Kidney tubule cell (primary cell): ENCODE data around the gene MIPOL1.
"Not testable (repeated sequence)": the region's sequence is repeated elsewhere in the genome, so short reads cannot be mapped to it uniquely, and the experiment has no call there.

Experiments used
- DNase-seq: peaks from one replicate; pipeline ENCODE4 v3.0.0-alpha.2; 2018; ENCODE audit warnings: low spot score

Gene MIPOL1

DNA sequence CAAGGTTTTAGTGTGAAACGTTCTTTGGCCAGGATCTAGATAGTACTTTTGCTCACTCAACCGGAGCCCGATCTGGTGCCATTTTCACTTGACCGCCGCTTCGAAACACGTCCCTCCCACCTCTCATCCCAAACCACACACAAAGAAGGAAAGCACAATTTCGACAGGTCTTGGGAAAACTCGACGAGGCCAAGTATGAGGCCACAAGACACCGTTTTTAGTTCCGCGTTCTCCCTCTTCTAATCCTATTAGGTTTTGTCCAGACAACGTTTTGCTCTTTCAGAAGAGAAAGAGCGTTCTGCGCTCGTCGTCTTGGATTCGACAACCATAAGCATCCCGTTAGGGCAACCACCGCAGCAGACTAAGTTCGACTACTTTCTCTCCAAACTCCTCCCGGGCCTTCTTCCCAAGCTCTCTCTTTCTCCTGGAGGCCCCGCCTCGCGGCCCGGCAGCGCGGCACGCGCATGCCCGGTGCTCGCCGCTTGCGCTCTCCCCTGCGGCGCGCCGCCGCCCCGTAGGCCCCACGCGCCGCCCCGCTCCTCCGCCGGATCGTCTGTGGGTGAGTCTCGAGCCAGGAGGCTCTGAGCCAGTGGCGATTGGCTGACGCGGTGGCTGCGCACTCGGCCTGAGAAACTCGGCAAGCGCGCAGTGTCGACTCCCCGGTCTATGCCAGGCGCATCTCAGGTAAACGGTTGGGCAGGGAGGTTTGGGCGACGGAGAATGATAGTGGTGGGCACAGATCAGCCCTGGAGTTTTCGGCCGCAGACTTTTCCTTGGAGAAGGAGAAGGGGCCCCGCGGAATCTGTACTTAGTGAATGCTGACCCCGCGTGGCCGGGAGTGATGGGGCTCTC lies at the start of gene MIPOL1:
MIPOL1 (plus strand) TSS at position 517 of the 852 bp plus-strand sequence. CDS start 49,952 bp downstream, outside the sequence.
- peak; percentile 94 for DNase-seq

DNA sequence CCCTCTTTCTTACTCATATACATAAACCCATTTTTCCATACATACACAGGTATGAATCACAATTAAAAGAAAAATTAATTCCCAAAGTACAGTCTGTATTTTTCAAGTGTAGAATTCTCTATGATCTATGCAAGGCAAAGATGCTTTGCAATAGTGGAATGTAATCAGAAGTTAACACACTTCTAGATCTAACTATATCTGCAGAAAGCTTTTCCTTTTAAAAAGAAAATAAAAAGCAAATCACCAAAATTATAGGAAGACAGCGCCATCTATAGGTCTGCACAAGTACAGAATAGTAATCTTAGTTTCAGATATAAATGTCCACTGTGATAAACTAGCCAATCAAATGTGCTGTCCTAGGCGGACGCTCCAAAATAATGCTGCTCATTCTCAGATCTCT lies 47.3 kb upstream of the MIPOL1 start:
- DNase-seq, result peak; percentile 69

GRCh38 chr14:37153005-37153404 lies 44.7 kb upstream of the MIPOL1 start:
- no peak for DNase-seq

GRCh38 chr14:37153483-37153882 lies 44.3 kb upstream of the MIPOL1 start:
- no peak for DNase-seq

- no peak for DNase-seq
Observed at GRCh38 chr14:37157987-37158386, 39.8 kb upstream of the MIPOL1 start.

- DNase-seq, result not testable (repeated sequence)
Observed at GRCh38 chr14:37162307-37162706, 35.4 kb upstream of the MIPOL1 start.

- no peak for DNase-seq
Observed at GRCh38 chr14:37165794-37166193, 31.9 kb upstream of the MIPOL1 start.

- no peak for DNase-seq
Observed at GRCh38 chr14:37167151-37168047, 30.3 kb upstream of the MIPOL1 start.

DNA sequence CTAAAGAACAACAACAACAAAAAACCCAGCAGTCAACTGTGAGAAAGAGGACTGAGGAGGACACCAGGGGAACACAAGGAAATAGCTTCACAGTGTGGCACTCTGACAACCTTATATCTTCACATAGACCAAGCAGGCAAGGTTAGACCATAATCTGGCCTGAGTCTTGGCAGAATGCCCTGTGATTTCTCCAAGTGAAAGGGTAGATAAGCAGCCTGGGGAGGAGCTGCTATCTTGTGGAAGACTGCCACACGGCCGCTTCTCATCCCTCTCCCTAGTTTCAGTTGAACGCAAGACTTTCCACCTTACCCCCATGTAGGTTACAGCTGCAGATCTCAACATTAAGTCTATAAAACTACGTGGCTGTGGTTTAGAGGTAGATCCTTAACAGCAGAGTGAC lies 29.0 kb upstream of the MIPOL1 start:
- no peak for DNase-seq

GRCh38 chr14:37170237-37170636 lies 27.5 kb upstream of the MIPOL1 start:
- no peak for DNase-seq

DNA sequence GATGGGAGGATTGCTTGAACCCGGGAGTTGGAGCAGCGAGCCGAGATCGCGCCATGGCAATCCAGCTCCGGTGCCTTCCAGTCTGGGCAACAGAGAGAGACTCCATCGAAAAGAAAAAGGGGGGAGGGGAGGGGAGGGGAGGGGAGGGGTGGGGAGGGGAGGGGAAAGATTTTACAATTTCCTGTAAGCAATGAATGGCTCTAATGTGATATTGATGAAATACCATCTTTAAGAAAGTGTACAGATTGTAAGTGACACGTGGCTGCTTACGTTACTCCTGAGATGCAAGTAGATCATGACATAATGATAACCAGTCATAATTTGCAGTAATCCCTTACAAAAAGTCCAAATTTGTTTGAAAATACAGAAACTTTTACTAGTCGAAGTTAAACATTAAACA lies 26.7 kb upstream of the MIPOL1 start:
- DNase-seq, result no peak

GRCh38 chr14:37171678-37172023 lies 26.1 kb upstream of the MIPOL1 start:
- DNase-seq, result no peak

DNA sequence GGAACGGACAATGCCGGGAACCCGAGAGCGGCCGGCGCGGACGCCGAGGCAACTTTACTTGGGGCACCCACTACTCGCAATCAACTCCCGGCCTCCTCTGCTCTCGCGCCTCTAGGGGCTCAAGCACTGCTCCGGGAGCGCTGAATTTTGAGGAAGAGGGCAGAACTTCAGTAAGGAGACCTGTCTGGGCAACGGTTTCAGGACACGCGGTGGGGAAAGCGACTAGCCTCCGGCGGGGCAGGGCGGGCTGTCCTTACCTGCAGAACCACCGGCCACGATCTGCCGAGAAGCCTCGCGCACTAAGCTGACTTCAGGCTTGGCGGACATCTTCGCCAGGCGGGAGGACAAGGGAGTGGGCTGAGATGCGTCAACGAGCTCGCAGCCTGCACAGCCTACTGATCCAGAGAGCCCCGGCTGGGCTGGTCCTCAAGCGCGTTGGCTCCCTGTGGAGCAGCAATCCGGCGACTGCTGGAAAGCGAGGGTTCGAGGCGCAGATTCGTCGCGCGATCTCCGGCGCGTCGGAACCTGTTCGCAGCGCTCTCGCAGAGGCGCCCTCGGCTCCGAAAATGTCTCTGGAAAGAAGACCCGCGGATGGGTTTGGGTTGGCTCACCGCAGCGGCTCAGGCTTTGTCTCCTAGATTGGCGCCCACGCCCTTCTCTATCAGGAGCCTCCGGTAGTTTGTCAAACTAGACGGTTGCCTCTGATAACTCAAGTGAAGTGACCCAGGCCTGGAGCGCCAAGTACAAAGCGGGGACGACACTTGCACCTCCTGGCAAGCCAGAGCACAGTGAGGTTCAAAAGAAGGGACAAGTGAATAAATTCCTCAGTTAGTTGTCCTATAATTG lies 25.5 kb upstream of the MIPOL1 start, which contains the start of gene SLC25A21:
SLC25A21 (minus strand) TSS at position 583 of the 846 bp plus-strand sequence.
- DNase-seq, result peak; percentile 88

DNA sequence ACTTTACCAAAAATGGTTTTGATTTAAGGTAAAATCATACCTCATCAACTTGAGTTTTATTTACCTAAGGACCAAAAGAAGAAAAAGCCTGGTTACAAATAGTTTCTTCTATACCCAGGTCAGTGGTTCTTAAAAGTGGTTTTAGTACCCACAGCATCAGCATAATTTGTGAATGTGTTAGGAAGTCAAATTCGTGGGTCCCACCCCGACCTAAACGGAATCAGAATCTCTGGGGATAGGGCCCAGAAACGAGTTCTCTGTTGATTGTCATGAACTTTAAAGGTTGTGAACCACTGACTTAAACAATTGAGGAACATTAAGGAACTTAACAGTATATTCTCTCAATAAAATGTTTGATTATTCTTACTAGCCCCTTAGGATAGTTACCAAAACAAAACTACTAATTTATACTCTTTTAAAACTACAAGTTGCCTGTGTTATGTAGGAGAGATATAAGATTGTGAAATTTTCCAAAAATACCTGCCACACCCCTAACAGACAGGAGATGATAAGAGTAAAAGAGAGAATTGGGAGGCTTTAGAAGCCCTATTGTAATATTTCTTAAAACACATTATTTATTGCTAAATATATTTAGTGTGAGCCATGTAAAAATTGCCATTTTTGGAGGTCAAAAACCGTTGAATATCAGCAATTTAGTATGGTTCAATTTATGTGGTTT lies 24.7 kb upstream of the MIPOL1 start:
- no peak for DNase-seq

- peak; percentile 15 for DNase-seq
Observed at GRCh38 chr14:37179896-37180502, 17.7 kb upstream of the MIPOL1 start.

DNA sequence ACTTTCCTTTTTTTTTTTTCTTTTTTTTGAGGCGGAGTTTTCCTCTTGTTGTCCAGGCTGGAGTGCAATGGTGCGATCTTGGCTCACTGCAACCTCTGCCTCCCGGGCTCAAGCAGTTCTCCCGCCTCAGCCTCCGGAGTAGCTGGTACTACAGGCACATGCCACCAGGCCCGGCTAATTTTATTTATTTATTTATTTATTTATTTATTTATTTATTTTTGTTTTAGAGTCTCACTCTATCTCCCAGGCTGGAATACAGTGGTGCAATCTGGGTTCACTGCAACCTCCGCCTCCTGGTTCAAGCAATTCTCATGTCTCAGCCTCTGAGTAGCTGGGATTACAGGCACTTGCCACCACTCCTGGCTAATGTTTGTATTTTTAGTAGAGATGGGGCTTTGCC lies 16.9 kb upstream of the MIPOL1 start:
- DNase-seq, result not testable (repeated sequence)

GRCh38 chr14:37181441-37181840 lies 16.3 kb upstream of the MIPOL1 start:
- DNase-seq, result no peak

- DNase-seq, result not testable (repeated sequence)
Observed at GRCh38 chr14:37184520-37184919, 13.2 kb upstream of the MIPOL1 start.

DNA sequence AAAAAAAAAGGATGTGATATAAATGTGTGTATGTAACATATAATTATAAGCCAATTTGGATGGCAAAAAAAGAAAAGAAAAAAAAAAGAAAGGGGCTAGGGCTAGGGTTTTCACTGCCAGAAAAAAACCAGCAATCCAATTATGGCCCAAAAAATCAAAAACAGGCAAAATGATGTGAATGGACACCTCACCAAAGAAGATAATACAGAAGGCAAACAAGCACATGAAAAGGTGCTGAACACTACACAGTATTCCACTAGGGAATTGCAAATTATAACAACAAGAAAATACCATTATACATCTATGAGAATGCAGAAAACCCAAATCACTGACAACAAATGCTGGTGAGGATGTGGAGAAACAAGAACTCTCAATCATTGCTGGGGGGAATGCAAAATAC lies 12.1 kb upstream of the MIPOL1 start:
- no peak for DNase-seq

- no peak for DNase-seq
Observed at GRCh38 chr14:37186865-37187264, 10.9 kb upstream of the MIPOL1 start.

DNA sequence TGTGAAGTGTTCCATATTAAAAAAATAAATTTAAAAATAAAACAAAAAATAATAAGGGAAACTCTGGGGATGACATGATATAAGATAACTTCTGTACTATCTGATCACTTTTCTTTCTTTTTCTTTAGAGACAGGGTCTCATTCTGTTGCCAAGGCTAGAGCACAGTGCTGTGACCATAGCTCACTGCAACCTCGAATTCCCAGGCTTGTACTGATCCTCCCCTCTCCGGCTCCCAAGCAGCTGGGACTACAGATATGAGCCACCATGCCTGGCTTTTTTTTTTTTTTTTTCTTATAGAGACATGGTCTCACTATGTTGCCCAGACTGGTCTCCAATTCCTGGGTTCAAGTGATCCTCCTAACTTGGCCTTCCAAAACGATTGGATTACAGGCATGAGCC lies 10.4 kb upstream of the MIPOL1 start:
- DNase-seq, result no peak
